T-helper 22 cell (primary cell): Measurements from ENCODE around the gene HOXB9.

ENCODE experiments used
- DNase-seq: peaks from one replicate; pipeline ENCODE4 v3.0.0-alpha.2; 2020; ENCODE audit warnings: low read depth

The HOXB9 gene

DNA sequence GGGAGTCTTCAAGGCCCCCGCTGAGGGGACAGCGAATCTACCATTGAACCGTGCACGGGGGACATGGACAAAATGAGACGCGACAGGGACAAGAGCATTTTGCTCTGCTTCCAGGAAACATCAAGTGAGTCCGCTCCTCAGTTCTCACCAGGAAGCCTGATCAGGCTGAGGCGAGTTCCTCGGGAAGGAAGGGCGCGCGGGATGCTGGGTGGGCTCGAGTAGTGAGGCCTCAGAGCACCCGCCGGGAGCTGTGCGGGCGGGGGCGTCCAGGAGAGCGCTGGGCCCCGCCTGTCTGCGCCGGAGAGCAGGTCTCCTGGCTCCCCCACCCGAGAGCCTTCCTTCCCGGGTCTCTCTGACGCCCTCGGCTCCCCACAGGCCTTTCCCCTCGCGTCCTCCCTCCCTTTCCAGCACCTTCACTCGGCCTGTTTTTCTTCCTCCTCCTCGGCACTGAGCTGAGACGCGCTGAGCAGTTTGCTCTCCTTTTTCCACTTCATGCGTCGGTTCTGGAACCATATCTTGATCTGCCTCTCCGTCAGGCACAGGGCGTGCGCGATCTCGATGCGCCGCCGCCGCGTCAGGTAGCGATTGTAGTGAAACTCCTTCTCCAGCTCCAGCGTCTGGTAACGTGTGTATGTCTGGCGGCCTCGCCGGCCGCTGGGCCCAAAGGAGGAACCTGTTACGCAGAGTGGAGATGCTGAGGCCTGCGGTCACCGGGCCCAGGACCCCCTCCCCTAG, 30.0 kb downstream of the HOXB9 start:
- no peak for DNase-seq

DNA sequence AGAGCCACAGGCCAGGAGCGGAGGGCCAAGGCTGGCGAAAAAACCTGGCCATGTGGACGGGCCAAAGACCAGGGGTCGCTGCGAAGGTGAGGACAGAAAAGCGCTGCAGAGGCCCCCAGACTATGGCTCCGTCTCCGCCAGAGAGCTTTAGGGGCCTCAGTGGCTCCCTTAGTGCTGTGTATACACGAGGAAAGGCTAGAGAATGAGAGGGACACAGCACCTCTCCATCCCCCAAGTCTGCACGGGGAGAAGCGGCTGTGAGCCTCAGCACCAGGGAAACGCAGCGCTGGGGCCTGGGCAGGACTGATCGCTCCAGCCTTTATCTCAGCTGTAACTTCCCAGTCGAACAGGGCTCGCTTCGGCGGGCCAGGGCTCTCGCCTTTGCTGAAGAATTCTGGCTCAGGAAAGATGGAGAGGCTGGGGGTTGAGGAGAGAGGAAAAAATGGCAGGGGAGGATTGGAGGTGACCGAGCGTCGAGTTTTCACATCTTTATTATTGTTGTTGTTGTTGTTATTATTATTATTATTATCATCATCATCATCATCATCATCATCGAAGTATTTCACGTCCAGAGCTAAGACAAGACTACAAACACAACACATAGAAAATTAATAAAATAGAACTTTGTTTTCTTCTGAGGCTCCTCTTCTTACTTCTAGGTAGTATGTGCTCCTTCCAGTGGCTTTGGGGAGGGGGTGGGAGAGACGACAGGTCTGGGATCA, 30.7 kb downstream of the HOXB9 start:
- no peak for DNase-seq

DNA sequence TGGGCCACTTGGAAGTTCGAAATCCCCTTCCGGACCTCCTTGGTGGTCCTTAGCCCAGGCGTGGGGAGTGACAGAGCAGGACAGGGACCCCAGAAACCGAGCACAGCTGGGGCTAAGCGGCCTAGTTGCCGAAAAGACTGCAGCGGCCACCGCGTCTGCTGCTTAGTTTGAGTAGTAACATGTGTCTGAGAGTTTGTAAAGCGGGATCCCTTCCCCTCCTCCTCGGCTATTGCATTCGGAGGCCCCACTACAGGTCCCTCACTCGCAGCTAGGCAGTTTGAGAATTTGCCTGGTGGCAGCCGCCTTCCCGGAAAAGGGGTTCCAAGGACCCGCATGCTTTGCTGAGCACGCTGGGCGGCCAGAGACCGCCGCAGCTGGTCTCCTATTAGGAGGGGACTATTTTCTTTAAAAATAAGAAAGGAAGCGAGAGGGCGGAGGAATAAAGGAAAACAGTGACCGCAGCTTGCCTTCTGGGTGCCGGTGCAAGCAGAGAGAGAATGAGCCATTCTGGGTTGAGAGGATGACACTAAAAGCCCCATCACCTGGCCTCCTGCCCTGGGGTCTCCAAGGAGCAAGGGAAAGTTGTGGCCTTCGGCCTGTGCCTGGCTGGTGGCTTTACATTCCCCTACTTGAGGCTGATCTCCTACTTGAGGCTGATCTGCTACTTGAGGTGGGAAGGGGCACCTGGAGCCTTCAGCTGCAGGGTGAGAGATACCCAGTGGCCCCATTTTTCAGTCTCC, 31.4 kb downstream of the HOXB9 start:
- no peak for DNase-seq

DNA sequence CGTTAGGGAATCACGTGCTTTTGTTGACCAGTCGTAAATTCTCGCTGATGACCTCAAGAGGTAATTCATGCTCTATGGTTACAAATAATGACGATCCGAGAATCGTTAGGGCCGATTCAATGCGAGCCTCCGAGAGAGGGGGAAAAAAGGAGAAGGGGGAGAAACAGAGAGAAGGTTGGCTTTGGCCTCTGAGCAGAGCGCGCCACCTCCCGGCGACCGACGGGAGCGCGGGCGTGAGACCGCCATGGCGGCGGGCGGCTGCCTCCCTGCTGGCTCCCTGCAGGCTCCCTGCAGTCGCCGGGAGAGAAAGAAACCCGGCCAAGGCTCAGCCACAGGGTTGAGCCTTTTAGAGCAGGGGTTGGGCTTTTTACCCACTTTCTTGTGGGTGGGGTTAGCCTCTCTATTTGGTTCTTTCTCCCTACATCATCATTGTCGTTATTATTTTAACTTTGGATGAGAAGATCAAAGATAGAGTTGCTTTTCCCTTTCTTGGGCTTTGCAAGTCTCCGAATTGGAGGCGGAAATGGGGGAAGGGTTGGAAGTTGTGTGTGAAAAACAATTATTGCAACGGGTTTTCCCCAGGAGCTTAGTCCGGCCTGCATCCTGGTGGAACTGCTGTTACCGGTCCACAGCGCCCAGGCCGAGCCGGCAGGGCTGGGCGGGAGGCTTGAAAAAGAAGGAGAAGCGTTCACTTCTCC, 32.2 kb downstream of the HOXB9 start:
- DNase-seq = peak; percentile 52

DNA sequence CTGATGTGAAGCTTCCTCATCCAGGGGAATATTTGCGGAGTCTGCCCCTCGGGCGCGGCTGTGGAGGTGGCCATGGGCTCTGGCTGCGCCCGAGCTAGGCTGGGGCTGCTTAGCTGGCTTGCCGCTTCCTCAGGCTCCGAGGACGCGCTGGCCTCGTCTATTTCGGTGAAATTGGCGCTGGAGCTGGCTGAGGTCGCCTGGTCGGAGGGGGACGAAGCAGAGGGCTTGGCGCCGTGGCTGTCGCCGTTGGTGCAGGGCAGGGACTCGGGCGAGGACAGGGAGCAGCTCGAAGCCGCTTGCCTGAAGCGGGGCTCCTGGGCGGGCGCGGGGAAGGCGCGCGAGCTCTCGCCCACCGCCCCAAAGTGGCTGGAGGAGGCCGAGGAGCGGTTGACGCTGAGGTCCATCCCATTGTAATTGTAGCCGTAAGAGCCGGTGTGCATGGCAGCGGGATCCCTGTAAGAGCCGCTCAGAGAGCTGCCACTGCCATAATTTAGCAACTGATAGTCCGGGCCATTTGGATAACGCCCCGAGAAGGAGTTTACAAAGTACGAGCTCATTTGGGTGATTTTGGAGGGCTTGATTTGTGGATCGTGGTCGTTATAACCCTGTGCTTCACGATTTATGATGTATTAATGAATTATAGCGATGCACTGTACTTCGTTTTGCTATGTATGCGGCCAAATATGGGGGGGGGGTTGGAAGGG, 32.9 kb downstream of the HOXB9 start, which contains the start of gene HOXB5:
TSS of gene HOXB5 (minus strand) at position 654 of the 704 bp plus-strand sequence. CDS start at position 557, 97 bp downstream.
- DNase-seq = no peak

DNA sequence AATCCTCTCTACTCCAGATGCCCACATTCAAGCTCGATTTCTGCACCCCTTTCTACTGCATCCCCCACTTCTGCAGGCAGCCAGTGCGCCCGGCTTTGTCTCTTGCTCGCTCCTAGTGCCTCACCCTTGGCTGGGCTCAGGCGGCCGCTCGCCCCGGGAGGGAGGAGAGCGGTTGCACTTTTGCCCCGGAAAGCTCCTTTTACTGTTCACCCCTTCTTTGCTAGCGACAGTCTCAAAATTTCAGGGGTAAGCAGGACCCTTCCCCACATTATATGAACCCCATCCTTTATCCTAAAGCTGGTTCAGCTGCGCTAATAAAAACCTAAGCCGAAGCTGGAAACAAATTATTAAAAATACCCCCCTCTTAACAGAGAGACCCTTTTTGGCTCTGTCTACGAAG, 33.6 kb downstream of the HOXB9 start:
- DNase-seq = no peak

DNA sequence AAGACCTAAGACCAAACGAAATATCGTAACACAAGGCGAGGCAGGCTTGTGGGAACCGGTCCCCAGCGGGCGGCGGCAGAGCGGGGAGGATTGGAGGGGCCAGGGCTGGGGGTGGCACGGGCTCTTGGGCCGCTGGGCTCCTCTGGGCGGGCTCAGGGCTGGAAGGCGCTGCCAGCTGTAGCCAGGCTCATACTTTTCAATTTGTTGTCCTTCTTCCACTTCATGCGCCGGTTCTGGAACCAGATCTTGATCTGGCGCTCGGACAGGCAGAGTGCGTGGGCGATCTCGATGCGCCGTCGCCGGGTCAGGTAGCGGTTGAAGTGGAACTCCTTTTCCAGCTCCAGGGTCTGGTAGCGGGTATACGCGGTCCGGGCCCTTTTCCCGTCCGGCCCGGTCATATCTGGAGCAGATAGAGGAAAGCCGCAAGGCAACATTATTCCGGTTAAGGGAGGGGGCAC, 34.1 kb downstream of the HOXB9 start:
- DNase-seq = no peak

DNA sequence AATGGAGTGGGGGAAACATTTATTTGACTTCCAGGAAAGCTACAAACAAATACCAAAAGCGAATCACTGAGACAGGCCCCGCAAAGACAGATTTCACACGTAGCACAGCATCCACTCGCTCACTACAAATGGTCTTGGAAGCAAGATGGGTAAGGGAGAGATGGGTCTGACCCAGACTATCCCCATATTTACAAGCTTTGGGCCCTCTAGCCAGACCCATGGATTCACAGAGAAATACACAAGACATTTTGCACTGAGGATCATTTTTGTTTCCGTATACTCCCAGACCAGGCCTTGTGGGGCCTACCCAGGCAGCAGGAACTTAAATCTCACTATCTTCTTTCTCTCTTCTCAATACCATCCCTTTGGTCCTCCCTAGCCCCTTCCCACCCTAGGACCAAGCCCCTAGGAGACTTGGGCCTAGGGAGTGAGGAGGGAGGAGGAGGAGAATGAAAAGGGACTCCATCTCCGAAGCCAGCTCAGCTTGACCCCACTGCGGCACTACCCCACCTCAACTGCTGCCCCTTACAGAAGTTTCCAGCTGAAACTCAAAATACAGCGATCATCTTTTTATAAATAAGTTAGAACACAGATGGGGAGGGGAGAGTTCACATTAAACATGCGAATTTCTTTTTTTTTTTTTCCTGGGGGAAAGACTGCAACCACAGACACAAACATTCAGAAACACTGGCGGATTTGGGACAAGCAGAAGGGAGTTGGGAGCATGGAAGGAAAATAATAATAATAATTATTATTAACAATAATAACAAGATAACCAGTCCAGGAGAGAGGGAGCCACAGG, 34.7 kb downstream of the HOXB9 start:
- no peak for DNase-seq

DNA sequence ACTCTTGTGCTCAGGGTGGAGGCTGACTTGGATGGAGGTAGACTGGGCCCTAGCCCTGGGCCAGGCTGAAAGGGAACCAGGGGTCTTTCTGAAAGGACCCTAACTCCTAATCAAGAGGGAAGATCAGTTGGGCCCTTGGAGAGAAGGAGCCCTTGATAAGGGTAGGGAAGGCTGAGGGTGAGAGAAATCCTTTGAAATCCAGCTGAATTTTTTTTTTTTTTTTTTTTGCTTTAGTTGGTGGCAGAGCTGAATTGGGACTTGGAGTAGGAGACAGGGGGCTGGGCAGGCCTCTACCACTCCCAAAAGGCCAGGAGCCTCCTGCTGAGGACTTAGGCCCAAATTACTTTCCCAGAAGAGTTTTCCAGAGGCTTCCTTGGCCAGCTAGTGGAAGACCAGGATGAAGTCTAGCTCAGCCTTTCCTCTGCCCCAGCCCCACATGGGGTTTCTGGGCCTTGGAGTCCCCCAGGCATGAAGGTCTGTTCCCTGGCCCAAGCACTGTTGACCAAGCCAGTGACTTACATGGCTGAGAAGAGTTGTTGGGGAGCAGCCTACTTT, 35.5 kb downstream of the HOXB9 start:
- no peak for DNase-seq

DNA sequence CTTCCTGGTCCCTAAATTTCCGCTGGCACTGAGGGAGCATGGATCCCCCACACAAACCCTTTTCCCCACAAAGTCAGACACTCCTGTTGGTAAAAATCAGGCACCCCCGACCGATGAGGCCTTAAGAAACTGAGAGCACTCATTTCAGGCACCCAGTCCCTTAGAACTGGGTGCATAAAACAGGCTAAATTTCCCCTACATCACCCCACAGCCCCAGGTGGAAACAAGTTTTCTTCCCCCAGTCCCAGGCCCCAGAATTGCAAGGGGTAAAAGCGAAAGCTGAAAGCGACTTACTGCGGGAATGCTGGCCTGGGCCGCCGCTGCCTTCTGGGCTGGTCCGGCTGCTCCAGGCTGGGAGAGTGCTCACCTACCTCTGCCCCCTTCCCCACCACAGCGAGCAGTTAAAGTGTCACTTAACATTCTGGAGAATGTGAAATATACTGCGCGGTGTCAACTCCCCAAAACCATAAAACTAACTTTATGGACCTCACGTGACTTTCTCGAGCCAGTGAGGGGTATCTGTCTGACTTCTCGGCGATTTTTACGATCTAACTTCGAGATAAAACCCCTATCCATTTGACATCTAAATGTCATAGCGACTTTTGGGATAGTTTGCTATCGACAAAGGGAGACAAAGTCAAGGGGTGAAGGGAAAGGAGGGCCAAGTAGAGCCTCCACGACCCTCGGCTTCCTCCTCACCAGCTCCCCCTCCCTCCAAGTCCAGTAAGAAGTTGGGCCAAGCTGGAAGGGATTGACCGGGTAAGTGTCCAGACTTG, 36.1 kb downstream of the HOXB9 start, which contains the start of gene HOXB3:
TSS of gene HOXB3 (minus strand) at position 411 of the 776 bp plus-strand sequence. CDS start 37,767 bp downstream, outside the sequence.
- DNase-seq = no peak

DNA sequence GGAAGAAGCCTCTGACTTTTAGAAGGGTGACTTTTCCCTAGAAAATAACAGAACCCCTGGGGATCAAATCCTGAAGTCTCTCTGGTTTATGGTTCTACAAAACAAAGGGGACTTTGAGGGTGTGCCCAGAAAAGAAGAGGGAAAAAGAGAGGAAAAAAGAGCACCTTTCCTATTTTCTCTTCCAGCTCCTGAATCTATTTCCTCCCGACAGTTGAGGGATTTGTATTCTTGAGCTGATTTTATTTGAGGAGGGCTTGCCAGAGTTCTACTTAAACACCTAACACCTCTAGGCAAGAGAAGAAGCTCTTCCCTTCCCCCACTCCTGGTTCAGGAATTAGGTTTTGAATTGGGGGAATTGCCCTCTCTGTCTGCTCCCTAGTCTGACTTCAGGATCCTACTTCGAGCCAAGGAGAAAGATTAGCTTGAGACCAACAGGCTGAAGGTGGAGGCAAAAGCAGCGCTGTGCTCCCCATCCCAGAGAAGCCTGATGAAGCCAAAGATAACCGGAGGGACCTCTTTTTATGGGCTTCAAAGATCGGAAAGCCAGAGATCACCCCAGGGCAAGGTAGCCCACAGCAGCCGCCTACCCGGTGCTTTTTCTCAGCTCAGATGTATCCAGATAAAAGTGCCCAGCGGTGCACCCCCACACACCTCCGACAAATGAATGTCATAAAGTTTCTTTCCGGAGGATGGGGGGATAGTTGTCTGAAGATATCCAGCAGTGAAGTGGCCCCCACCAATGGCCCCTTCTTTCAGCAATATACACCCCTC, 36.9 kb downstream of the HOXB9 start:
- no peak for DNase-seq

DNA sequence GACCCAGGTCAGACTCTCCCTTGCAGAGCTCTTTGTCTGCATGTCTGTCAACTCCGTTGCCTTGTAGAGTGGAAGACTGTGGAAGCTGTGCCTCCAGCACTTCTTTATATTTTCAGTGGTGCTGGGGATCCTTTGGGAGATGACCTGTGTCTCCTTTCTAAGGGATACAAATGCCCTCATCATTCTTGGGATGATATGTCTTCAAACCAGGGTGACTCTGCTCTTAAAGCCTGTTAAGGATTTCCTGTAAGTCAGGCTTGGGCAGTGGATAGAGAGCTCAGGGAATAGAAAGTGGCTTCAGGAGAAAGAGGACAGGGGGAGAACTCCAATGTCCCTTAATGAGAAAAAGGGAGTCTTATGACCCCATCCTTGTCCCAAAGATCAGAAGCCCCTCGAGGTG, 37.6 kb downstream of the HOXB9 start:
- no peak for DNase-seq

DNA sequence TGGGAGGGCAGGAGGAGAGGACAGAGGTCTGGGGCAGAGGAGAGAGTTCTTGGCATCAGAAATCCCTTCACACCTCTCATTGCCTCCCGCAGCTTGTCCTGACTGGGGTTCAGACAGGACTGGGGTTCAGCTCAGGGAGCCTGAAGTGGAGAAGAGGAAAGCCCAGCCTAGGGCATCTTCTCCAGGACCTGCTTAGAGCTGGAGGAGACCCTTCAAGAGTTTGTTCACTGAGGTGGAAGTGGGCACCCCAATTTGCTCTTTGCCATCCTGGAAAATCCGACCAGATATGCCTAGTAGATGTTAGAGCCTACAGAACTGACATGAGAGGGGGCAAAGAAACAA, 38.1 kb downstream of the HOXB9 start:
- DNase-seq = no peak

DNA sequence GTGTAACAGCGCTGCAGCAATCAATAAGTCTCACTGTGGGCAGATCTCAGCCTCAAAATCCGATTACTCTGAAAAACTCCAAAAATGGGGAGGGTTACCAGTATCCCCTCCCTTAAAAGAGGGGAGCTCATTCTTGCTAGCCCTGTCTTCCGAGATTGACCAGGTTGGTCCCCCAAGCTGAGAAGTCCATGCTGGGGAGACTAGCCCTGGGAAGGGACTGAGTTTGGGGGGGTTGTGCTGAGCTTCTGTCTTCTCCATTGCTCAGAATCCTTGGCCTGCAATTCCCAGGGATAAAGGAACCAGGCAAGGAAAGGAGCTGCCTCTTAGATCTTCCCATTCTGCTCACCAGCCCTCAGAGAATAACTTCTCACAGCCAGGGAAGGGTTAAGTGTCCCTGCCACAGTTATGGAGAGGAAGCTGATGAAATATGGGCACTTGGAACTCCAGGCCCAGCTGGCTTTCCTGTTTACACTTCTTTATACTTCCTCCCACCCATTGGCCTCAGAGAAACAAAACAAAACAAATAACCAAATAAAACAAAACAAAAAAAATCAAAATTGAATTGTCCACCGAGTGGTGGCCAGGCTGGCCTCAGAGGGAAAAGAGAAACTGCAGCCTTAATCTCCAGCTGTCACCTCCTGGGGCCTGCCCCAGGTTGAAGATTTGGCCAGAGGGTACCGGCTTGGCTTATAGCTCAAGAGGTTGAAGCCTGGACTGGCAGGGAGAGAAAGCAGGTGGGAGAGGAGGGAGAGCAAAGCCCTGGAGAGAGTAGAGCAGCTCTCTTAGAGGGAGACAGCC, 38.7 kb downstream of the HOXB9 start:
- DNase-seq = no peak

DNA sequence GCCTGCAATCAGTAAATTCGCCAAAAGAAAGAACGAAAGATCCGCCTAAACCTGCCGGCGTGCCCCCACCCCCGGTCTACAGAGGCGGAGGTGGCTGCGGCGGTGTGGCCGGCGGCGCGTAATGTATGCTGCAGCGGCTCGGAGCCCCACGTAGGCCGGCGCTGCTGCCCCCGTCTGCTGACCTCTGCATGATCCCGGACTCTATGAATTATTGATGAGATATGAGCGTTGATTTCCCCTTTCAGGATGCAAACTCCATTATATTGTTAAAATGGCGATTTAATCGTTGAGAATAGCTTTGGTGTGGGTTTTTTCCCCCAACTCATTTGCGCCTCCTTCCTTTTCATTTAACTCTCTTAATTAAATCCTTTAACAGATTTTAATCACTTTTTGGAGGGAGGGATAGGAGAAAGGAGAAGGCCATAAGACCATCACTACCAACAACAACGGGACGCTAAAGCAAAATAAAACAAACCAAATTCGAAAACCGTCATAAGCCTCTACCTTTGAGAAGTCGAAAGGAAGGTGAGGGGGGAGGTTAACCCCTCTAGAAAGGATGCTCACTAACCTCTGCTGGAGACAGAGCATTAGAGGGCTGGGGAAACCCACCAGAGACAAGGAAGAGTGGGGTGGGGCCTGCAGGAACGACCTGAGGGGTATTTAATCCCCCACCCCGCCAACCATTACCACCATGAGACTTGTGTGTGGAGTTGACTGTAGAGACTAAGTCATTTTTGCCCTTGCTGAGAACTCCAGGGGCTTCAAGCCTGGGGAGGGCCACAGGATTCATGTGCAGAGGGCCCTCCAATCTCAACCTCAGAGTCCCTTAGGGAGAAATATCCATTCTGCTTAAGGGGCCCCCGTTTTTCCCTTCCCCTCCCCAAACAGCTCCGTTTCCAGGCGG, 39.6 kb downstream of the HOXB9 start:
- no peak for DNase-seq

DNA sequence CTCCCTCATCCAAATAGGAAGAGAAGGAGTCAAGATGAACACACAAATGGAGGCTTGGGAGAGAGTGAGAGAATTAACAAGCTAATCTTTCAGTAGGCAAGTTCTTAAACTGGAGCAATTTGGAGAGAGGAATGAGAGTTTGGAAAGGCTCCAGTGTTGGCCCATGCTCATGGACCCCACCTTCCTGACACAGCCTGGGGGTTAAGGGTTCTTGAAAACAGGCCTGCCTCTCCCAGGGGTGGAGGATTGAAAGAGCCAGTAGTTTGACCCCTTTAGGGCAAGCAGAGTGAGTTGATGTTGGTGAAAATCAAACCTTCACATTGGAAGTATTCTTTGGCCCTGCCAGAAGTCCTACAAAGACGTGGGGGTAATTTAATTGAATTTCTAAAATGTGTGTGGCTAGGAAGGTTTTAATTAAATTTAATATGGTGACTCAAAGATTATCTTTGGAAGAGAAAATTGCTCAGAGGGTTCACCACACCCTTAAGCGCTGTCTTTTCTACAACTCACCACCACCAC, 41.9 kb downstream of the HOXB9 start:
- DNase-seq = no peak
